ENCODE results near the gene MMP26.

MMP26 gene

DNA sequence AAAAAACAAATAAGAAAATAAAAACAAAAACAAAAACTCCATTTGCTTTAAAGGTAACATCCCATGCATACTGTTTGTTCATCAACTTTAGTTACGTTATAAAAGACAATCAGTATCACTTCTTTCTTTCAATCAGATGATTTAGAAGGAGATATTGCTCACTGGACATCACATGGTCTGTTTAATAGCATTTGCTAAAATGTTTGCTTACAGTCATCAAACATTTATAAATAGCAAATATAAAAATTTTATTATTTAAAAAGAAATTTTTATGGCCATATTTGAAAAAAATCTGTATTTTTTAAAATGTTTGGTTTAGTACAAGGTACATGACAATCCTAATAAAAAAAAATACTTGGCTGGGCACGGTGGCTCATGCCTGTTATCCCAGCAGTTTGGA lies 22.6 kb downstream of the MMP26 start:
- no peak for DNase-seq

DNA sequence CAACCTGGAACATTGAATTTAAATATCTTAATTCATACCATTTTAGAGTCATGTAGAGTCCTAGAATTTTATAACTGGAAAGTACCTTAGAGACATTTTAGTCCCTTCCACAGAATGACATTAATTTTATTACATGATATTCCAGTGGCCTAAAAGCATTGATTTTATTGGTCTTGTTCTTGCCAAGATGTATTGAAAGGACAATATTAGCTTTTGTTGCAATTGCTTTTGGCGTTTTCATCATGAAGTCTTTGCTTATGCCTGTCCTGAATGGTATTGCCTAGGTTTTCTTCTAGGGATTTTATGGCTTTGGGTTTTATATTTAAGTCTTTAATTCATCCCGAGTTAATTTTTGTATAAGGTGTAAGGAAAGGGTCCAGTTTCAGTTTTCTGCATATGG lies 36.2 kb downstream of the MMP26 start:
- DNase-seq: no peak

DNA sequence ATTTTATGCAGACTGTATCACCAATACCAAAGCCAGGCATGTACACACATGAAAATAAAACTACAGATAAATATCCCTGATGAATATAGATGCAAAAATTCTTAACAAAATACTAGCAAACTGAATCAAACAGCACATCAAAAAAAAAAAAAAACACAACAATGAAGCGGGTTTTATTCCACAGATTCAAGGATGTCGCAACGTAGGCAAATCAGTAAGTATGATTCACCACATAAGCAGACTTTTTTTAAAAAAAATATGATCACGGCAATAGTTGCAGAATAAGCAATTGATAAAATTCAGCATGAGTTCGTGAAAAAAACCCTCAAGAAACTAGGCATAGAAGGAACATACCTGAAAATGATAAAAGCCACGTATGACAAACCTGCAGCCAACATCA lies 43.9 kb downstream of the MMP26 start:
- DNase-seq: no peak

DNA sequence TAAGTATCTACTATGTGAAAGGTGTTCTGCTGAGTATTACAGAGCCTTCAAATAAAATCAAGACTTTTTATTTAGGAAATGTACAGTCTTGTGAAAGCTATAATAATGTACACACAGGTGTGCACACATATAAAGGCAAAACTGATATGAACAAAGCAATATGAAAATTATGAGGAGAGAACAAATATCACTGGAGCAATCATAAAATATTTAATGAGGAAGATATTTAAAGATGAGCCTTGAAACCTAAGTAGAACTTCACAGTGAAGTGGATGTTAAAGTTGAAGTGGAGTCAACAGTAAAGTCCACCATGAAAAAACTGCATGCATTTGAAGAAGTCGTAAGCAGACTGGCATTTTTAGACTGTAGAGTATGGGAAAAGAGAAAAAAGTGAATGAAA lies 46.6 kb downstream of the MMP26 start:
- DNase-seq: no peak

Measured in effector CD4-positive, alpha-beta T cell (primary cell).